Fibroblast of villous mesenchyme (primary cell): ENCODE data around the gene STRIP2. TPM values are rescaled to one million over a fixed set of nuclear protein-coding genes. Genes with fewer than 3 reads are reported as not detected.

Source experiments
- DNase-seq: peaks from one replicate; pipeline ENCODE4 v3.0.0-alpha.2; 2010; ENCODE audit warnings: low read depth
- H3K4me3 ChIP-seq: 2 replicates; pipeline ENCODE4 v1.5.1; 2011; ENCODE audit warnings: low read depth, mild to moderate bottlenecking, low read length
- total RNA-seq: library from RNA; depleted of rRNA; stranded (reverse); fragments of >200 nt; gene quantifications from 2 replicates; pipeline ENCODE4 v1.2.3, GENCODE V29; 2012
- TF ChIP-seq, protein P1 (sequence below): IDR thresholded peaks from 2 replicates; pipeline ENCODE4 v1.5.1; 2012; ENCODE audit warnings: low read depth, mild to moderate bottlenecking, low read length; ENCODE audit not compliant: insufficient read depth

STRIP2 gene
- total RNA-seq, 1 donor, result 3.0 TPM

DNA sequence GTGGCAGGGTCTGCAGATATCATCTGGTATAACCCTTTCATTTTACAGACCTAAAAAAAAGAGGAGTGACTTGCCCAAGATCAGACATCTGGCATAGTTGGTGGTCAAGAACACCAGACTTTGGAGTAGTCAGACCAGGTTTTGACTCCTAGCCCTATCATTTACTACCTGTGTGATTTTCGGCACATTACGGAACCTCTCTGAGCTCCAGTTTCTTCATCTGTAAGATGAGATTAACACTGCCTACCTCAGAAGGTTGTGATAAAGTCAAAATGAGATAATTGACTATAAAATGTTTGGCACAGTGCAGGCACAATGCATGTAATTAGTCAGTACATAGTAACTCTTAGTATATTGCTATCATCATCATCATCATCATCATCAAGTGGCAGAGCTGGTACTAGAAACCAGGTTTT, 1.2 kb downstream of the STRIP2 start:
- H3K4me3 ChIP-seq, result peak overlapping the region; percentile 86
- no peak for DNase-seq
- TF ChIP-seq, protein P1, sequence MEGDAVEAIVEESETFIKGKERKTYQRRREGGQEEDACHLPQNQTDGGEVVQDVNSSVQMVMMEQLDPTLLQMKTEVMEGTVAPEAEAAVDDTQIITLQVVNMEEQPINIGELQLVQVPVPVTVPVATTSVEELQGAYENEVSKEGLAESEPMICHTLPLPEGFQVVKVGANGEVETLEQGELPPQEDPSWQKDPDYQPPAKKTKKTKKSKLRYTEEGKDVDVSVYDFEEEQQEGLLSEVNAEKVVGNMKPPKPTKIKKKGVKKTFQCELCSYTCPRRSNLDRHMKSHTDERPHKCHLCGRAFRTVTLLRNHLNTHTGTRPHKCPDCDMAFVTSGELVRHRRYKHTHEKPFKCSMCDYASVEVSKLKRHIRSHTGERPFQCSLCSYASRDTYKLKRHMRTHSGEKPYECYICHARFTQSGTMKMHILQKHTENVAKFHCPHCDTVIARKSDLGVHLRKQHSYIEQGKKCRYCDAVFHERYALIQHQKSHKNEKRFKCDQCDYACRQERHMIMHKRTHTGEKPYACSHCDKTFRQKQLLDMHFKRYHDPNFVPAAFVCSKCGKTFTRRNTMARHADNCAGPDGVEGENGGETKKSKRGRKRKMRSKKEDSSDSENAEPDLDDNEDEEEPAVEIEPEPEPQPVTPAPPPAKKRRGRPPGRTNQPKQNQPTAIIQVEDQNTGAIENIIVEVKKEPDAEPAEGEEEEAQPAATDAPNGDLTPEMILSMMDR, result no peak

DNA sequence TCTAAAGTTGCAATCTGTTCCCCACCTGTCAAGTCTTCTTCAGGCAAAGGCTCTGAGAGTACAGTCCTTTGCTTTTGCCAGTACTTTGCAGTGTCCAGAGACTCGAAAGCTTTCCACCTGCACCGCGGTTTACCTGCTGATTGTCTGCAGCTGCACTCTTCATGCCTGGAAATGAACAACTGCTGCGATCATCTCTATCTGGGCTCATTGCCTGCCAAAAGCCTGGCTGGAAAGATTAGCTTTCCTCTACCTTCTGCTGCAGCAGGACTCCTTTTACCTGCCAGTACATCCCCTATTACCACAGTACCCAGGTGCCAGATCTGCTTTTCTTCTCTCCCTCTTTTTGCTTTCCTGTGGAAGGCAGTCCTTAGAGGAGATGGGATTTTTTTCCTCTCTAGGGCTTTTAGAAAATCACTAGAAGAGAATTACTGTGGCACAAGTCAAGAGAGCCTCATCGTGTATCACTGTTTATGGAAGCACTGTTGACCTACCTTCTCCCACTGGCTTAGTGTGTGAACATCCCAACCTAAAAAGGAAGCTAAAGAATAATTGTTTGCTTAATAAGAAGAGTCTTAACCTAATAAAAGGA, 2.2 kb downstream of the STRIP2 start:
- TF ChIP-seq, protein P1, result no peak
- H3K4me3 ChIP-seq, result no peak overlapping the region
- DNase-seq, result no peak

DNA sequence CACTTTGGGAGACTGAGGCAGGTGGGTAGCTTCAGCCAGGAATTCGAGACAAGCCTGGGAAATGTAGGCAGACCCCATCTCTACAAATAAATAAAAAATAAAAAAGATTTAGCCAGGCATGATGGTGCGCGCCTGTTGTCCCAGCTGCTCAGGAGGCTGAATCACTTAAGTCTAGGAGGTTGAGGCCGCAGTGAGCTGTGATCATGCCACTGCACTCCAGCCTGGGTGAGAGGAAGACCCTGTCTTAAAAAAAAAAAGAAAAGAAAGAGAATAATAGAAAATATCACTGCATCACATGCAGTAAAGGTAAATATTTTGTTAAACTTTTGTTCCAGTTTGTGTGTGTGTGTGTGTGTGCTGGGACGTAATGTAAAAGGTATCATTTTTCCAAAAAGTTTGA, 3.0 kb downstream of the STRIP2 start:
- H3K4me3 ChIP-seq, result no peak overlapping the region
- TF ChIP-seq, protein P1, result no peak
- DNase-seq, result no peak

DNA sequence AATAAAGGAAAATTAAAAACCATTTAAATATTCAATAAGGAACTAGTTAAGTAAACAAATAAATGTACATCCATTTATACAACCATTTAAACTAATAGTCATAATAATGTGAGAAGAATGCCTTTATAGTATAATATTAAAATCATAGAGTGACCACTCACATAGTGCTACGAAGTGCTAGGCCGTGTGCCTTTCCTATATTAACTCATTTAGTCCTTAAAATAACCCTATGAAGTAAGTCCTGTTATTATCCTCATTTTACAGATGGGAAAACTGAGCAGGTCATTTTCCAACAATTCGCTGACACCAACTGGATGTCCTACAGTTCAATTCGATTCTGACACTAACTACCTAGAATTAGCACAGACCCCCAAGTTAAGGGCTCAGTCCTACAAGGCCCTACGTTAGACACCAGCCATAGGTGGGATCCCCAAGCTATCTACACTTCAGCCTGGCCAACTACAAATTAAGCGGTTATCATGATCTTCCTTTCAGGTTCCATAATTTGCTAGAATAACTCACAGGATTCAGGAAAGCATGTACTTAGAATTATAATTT, 4.1 kb downstream of the STRIP2 start:
- H3K4me3 ChIP-seq, result no peak overlapping the region
- no peak for DNase-seq
- TF ChIP-seq, protein P1, result no peak

DNA sequence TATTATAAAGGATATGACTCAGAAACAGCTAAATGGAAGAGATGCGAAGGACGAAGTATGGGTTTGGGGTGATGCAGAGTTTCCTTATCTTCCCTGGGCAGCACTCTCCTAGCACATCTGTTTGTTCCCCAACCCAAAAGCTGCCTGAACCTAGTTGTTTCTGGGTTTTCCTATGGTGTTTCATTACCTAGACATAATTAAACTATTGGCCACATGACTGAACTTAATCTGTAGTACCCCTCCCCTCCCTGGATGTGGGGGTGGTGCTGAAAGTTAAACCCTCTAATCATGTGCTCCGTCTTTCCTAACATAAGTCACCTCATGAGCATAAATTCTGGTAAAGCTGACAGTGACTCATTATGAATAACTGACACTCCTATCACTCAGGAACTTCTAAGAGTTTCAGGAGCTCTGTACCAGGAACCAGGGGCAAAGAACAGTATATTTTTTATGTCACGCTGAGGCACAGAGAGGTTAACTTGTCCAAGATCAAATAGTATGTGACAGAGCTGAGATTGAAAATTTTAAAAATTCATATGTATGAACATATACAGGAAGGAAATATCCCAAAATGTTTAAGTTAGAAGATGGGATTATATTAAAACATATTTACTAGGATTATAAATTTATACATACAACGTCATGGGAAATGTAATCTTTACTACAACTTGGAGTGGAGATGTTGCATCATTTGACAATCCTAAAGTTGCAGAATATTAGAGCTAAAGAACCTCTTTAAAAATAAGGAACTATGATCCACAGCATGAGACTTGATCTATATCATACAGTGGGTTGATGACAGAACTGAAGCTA, 4.8 kb downstream of the STRIP2 start:
- TF ChIP-seq, protein P1, result no peak
- DNase-seq, result peak; percentile 34
- no peak overlapping the region for H3K4me3 ChIP-seq

DNA sequence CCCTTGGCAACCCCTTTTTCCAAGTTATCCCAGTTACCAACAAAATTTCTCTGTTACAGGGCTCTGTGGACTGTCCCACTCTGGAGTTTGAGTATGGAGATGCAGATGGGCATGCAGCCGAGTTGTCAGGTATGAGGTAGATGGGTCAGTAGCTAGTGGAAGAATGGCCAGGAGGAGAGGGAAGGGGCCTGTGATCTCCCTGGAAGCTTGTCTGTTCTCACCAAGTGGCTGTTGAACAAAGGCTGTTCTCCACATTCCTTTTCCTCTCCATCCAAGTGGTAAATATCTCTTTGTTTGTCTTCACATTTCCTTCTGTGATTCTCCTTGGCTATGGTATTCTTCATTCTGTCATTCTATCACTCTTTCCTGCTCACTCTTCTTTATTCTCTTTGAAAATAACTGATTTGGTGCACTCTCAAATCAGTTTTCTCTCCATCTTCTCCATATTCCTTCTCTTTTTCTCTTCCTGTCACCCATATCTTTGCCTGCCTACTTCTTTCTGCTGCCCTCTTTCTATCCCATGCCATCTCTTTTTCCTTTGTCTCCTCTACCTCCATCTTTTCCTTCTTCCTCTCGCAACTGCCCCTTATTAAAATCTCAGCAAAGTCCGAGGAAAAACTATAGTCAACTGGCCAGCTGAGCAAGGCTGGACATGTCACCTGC, 5.9 kb downstream of the STRIP2 start:
- no peak overlapping the region for H3K4me3 ChIP-seq
- TF ChIP-seq, protein P1, result no peak
- DNase-seq, result no peak
